DMS153 (cell line): Measurements from ENCODE around the gene SDF2L1.

Experiments used
- DNase-seq: peaks from one replicate; lab custom pipeline; 2025; lab: John Stamatoyannopoulos, UW

SDF2L1 gene

DNA sequence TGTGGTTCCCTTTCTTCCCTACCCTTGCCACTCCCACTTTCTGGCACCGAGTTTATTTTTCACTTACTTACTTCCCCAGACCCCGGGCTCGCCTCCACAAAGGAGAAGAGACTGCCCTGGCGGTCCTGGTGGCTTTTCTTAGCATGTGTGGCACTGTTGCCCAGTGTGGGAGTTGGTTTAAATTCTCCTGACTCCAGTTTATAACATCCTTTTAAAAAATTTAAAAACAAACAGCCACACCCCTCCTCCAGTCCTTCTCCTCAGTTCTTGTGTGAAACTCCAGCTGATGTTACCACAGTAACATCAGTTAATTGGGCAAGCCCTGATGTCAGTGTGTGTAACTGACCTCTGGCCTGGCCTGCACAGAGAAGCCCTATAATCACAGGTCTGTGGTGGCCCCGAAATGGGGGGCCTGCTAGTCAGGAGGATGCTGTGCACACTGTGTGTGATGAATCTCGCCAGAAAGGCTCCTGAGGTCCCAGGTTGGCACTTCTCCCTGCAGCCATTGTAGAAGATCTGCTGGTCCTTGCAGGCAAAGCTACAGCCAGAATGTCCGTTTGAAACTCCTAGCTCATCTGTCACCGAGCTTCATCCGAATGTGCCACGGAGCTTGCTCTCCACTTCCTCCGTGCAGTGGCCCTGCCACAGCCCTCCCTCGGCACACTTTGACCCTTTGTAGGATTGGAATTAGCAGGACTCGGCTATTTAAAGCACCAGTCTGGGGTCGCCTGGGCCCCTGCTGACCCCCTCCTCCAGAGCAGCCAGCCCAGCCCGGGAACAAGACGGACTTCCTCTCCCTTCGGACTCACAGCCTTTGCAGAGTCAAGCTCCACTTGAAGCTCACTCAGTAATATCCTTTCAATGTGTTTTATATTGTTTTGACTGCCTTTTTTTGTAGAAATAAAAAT lies 19.8 kb upstream of the SDF2L1 start:
- no peak for DNase-seq

- DNase-seq: no peak
Observed at GRCh38 chr22:21622919-21623647, 19.0 kb upstream of the SDF2L1 start.

DNA sequence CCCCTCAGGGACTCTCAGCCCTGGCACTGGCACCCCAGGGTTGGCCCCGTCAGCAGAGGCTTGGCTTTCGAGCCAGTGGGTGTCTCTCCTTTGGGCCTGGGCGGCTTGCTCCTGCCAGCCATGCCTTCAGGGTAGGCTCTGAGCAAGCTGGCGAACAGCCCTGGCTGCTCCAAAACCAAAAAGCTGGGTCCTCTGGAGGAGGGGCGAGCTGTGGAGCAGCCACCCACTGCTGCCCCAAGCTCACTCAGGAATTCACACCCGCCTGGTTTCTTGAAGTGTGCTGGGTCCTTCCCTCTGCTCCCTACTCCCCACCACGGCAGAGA lies 18.5 kb upstream of the SDF2L1 start:
- no peak for DNase-seq

GRCh38 chr22:21624120-21624879 lies 17.8 kb upstream of the SDF2L1 start:
- DNase-seq: no peak

- no peak for DNase-seq
Observed at GRCh38 chr22:21624880-21625791, 17.0 kb upstream of the SDF2L1 start.

DNA sequence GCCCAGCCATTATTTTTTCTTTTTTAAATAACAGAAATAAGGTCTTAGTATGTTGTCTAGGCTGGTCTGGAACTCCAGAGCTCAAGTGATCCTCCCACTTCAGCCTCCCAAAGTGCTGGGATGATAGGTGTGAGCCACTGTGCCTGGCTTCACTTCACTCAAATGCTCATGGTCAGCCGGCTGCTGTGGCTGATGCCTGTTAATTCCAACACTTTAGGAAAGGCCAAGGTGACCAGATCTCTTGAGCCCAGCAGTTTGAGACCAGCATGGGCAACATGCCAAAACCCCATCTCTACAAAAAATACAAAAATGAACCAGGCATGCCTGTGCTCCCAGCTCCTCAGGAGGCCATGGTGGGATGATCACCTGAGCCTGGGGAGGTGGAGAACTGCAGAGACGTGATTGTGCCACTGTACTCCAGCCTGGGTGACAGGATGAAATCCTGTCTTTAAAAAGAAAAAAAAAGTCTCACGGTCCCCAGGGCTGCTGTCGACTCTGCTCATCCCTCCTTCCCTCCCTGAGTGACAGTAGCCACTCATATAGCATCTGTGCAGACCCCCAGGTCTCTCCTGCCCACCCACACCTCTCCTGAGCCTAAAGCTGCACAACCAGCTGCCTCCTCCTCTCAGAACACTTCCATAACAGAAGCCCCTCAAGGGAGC lies 15.9 kb upstream of the SDF2L1 start:
- DNase-seq: no peak

- DNase-seq: no peak
Observed at GRCh38 chr22:21626735-21627469, 15.2 kb upstream of the SDF2L1 start.

DNA sequence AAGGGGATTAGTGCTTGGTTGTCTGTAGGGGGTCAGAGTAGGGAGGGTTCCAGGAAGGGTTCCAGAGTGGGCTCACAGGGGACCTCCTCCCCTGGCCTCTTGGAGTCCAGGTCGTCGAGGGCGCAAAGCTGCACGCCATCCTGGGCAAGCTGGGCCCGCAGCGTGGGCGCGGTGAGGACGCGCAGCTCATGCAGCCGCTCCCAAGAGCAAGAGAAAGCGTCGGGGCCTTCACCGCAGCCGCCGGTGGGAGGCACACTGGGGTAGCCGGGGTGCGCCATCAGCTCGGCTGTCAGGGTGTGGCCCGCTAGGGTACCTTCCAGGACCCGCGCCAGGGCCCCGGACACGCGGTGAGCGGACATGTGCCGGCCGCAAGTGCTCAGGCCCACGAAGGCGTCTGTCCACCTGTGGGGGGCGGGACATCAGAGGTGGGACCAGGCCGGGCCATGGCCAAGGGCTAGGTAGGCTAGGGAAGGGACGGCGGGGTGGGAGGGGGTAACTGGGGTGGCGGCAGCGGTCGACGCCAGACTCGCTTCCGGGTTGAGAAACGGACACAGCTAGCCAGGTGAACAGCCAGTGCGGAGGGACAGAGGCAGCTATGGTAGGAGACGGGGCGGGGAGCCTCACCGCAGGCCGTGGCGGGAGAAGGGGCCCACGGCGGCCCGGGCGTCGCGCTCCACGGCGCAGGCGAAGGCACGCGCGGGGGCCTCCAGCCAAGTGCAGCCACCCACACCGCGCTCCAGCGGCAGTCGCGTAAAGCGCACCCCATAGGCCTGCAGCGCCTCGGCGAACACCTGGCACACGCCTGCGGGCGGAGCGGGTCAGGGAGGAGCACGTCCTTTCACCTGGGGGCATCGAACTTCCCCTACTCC lies 13.5 kb upstream of the SDF2L1 start:
- no peak for DNase-seq

DNA sequence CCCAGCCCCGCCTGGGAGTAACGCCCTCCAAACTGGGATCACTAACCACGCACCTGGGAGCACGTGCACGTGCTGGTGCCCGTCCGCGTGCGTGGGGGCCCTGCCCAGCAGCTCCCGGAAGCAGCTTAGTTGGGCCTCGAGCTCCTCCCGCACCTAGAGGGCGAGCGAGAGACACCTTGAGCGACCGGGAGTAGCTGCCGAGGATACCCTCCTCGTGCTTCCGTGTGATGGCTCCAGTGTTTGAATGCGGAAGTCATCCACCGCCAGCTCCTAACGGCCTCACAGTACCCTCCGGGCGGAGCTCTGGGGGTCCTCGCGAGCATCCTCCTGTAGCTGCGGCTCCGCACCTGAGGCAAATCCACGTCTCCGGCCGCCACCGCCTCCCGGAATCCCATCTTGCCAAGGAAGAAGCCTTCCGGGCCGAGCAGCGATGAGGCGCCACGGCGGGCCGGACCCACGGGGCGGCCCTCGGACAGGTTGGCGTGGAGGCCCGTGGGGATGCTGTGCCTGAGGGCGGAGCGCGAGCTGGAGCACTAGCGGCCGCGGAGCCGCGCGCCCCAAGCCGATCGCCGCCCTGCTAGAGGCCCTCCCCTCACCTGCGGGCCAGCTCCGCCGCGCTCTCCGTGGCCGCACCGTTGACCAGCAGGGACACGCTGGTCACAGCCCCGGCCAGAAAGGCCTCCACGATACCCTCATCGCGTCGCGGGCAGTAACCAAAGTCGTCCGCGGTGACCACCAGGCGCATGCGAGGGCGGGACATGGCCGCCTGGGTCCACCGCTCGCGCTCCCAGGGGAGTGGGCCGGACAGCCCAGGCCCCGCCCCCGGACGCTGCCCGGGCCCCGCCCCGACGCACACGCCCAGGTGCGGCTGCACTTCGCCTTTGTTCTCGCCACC lies 12.6 kb upstream of the SDF2L1 start, which contains the start of gene YDJC:
YDJC (minus strand) TSS at position 768 of the 895 bp plus-strand sequence; CDS start at position 760, 8 bp downstream.
- peak; percentile 89 for DNase-seq

DNA sequence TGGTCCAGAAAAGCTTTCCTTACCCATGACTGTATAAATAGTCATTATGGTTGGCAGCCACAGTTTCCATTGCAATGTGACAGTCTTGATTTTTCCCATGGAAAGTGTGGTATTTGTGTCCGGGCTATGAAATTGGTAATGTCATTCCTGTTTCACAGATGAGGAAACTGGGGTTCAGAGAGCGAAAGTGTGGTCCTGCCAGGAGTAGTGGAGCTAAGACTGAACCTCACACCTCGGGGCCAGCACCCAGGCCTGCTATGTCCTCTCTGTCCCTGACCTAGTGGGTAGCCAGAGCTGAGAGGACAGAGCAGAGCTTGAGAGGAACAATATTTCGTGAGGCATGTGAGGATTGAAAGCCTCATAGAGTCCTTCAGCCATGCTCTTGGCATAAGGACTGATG lies 11.1 kb upstream of the SDF2L1 start:
- no peak for DNase-seq

GRCh38 chr22:21632237-21632895 lies 9.7 kb upstream of the SDF2L1 start, which contains the start of gene CCDC116:
CCDC116 (plus strand) TSS chr22:21632760; CDS start chr22:21633182, 422 bp downstream.
- peak; percentile 81 for DNase-seq

DNA sequence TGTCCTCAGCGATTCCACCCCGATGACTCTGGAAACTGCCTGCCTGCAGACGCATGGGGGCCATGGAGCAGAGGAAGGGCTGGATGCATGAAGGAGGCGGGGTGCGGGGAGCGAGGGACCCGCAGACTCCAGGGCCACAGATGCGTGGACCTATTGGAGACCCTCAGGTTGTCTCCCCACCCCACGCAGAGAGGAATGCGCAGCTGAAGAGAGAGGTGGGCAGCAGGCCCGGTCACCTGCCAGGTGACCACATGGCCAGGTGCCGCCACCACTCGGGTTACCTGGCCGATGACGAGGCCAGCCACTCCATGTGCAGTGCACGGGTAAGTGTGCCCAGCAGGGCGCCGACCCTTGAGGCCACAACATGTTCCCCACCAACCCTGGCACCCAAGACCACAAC lies 9.2 kb upstream of the SDF2L1 start:
- no peak for DNase-seq

DNA sequence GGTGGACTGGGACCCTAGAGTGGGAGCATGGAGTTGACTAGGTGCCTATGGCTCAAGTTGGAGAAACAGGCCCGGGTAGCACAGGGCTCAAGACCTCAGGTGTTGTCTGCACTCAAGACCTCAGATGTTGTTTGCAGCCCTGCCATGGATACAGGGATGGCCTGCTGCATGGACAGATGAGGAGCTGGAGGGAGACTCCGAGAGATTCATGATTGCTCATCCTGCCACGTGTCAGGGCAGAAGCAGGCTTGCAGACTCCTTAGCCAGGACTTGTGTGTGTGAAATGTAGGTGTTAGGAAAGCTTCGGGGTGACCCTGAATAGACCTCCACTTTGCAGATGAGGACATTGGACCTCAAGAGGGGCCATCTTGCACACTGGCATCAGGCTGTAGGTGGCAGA lies 8.6 kb upstream of the SDF2L1 start:
- DNase-seq: no peak

DNA sequence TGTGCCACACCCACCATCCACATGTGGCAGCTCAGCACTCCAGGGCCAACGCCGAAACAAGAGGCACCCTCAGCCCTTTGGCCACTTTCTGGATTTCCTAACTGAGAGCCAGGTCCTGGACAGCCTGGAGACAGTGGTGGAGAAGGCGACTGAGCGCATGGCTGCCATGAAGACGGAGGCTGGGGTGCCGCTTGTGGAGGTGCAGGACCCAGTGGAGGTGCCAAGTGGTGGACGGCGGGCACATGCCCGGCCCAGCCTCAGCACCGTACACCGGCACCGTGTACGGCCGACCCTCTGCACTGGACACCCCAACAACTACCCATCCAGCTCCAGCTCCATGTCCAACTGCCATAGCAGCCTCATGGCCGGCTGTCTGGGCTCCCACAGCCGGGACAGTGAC lies 8.0 kb upstream of the SDF2L1 start:
- no peak for DNase-seq

DNA sequence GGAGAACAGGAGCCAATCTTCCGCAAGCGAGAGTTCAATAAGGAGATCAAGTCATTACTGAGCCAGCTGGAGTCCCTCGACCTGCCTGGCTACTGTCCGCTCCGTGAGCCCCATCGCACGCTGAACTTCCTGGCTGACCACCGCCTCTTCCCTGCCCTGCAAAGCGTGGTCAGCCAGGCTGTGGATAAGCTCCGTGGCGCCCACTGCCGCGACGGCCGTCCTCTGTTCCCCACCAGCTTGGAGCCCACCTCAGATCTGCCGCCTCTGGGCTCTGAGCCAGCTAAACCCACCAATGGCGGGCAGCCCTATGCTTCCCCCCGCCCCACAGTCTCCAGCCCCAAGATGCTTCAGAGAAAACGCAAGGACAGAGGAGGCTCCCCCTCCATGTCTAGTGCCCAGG lies 7.3 kb upstream of the SDF2L1 start:
- DNase-seq: no peak

GRCh38 chr22:21635771-21636510 lies 6.2 kb upstream of the SDF2L1 start:
- DNase-seq: no peak
